Lower lobe of right lung (tissue), 2 donors: ENCODE data around the gene PAEP. TPM values are rescaled to one million over a fixed set of nuclear protein-coding genes. Genes with fewer than 3 reads are reported as not detected.

Experiments used
- ATAC-seq, 2 donors: fragments of 200-7000 bp; cut with Tn5 transposase; one replicate each; pipeline ENCODE4 v1.9.1; 2020 to 2022; ENCODE audit warnings: mild to moderate bottlenecking in 2 of 2, moderate library complexity in 2 of 2
- DNase-seq: peaks from one replicate; pipeline ENCODE4 v3.0.0-alpha.2; 2020
- H3K27ac ChIP-seq: fragments of 200-600 bp; one replicate; pipeline ENCODE4 v1.8.0; 2022
- H3K27me3 ChIP-seq: fragments of 200-600 bp; one replicate; pipeline ENCODE4 v1.8.0; 2022; ENCODE audit warnings: low read depth
- H3K36me3 ChIP-seq: fragments of 200-600 bp; one replicate; pipeline ENCODE4 v1.8.0; 2022; ENCODE audit warnings: mild to moderate bottlenecking
- H3K4me1 ChIP-seq: fragments of 200-600 bp; one replicate; pipeline ENCODE4 v1.8.0; 2022
- H3K4me3 ChIP-seq: fragments of 200-600 bp; one replicate; pipeline ENCODE4 v1.8.0; 2022; ENCODE audit warnings: mild to moderate bottlenecking
- H3K9me3 ChIP-seq: fragments of 200-600 bp; one replicate; pipeline ENCODE4 v1.8.0; 2022
- intact Hi-C: fragments of 100-400 bp; cut with DNase I; formaldehyde crosslinking; loops from one replicate; pipeline ENCODE4 v1.11.0; 2022
- total RNA-seq: library from RNA; stranded (reverse); fragmentation: NEBNext Ultra II Directional; extraction: Animal tissue kit (Norgen Biotek cat#: 25700); gene quantifications from one replicate; pipeline ENCODE4 v1.2.1, GENCODE V29; 2021
- TF ChIP-seq, protein P1 (sequence below): fragments of 200-600 bp; IDR thresholded peaks from one replicate; pipeline ENCODE4 v1.8.0; 2022; ENCODE audit warnings: antibody characterized with exemption, mild to moderate bottlenecking
- donor health status: DM: no; HTN: yes; CAD: no; lungs with severe emphysema.

Gene PAEP
- total RNA-seq, 1 donor from 2014 or later, result not detected

DNA sequence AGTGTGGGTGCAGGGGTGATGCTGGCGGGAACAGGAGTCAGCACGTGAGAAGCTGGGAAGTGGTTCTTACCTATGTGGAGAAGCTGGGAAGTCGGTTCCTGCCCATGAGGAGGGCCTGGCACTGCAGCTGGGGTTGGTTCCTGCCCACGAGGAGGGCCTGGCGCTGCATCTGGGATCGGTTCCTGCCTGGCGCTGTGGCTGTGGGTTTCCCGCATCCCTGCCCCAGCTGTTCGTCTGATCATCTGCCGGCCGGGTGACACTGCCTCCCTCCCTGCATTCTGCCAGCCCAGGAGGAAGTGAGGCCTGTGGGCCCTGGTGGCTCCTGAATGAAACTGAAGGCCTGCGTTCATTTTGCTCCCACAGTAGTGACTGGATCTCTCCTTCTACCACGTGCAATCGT, 10.5 kb upstream of the PAEP start:
- TF ChIP-seq, protein P1, sequence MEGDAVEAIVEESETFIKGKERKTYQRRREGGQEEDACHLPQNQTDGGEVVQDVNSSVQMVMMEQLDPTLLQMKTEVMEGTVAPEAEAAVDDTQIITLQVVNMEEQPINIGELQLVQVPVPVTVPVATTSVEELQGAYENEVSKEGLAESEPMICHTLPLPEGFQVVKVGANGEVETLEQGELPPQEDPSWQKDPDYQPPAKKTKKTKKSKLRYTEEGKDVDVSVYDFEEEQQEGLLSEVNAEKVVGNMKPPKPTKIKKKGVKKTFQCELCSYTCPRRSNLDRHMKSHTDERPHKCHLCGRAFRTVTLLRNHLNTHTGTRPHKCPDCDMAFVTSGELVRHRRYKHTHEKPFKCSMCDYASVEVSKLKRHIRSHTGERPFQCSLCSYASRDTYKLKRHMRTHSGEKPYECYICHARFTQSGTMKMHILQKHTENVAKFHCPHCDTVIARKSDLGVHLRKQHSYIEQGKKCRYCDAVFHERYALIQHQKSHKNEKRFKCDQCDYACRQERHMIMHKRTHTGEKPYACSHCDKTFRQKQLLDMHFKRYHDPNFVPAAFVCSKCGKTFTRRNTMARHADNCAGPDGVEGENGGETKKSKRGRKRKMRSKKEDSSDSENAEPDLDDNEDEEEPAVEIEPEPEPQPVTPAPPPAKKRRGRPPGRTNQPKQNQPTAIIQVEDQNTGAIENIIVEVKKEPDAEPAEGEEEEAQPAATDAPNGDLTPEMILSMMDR, result no peak
- DNase-seq (no peak), ATAC-seq (no peak)
- H3K27me3 ChIP-seq, result no peaks in the 10 kb centered on the region
- H3K4me1 ChIP-seq, result no peaks in the 10 kb centered on the region
- no peak overlapping the region for H3K4me3 ChIP-seq
- intact Hi-C loops, result no loop called here
- no peaks in the 10 kb centered on the region for H3K36me3 ChIP-seq
- no peak overlapping the region for H3K27ac ChIP-seq
- H3K9me3 ChIP-seq, result no peaks in the 10 kb centered on the region

- Histone ChIP-seq H3K27ac (no peak overlapping the region), H3K9me3 (no peaks in the 10 kb centered on the region), H3K4me3 (no peak overlapping the region), H3K36me3 (no peaks in the 10 kb centered on the region), H3K4me1 (no peaks in the 10 kb centered on the region), H3K27me3 (no peaks in the 10 kb centered on the region)
- TF ChIP-seq, protein P1, result no peak
- DNase-seq (no peak), ATAC-seq (no peak)
- intact Hi-C loops, result no loop called here
Observed at GRCh38 chr9:135551456-135551855, 10.1 kb upstream of the PAEP start.

DNA sequence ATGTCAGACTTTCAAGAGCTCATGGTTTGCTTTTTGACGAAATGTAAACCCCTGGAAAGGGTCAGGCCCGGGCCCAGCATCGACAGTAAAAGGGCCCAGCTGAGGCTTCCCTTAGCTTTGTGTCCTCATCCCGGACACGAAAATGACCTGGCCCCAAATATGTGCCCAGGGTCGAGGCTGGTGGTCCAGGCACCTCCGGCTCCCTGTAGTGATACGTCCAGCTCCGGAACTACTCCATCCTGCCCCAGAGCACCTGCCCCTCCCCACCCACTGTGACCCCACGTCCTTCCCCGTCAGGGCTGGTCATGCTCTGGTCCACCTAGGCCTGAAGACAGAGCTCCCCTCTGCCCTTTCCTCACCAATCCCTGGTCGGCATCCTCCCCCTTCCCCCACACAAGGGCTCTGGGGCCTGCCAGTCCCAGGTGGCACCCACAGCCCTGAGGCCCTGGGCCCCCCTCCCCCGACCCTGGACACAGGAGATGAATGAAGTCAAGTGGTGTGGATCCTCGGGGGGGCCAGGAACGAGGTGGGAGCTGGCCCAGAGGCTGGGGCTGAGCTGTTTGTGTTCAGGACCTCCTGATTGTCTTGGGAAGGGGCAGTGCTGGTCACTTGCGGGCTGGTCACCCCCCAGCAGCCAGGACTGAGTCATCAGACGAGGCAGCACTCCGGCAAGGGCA, 9.4 kb upstream of the PAEP start:
- TF ChIP-seq, protein P1, result no peak
- no peak overlapping the region for H3K27ac ChIP-seq
- H3K4me1 ChIP-seq, result no peaks in the 10 kb centered on the region
- no peaks in the 10 kb centered on the region for H3K27me3 ChIP-seq
- no peaks in the 10 kb centered on the region for H3K9me3 ChIP-seq
- ATAC-seq (no peak), DNase-seq (no peak)
- H3K36me3 ChIP-seq, result no peaks in the 10 kb centered on the region
- no peak overlapping the region for H3K4me3 ChIP-seq
- intact Hi-C loops, result no loop called here

- no peak for ATAC-seq
- no peak for DNase-seq
- H3K4me3 ChIP-seq, result no peak overlapping the region
- intact Hi-C loops, result no loop called here
- H3K27me3 ChIP-seq, result no peaks in the 10 kb centered on the region
- no peak overlapping the region for H3K27ac ChIP-seq
- TF ChIP-seq, protein P1, result no peak
- H3K36me3 ChIP-seq, result no peaks in the 10 kb centered on the region
- no peaks in the 10 kb centered on the region for H3K9me3 ChIP-seq
- H3K4me1 ChIP-seq, result no peaks in the 10 kb centered on the region
Observed at GRCh38 chr9:135552698-135553171, 8.8 kb upstream of the PAEP start.

- intact Hi-C loops, result no loop called here
- Histone ChIP-seq H3K27me3 (no peaks in the 10 kb centered on the region), H3K4me1 (no peaks in the 10 kb centered on the region), H3K9me3 (no peaks in the 10 kb centered on the region), H3K4me3 (no peak overlapping the region), H3K27ac (no peak overlapping the region), H3K36me3 (no peaks in the 10 kb centered on the region)
- DNase-seq (no peak), ATAC-seq (peak in 1 of 2 donors; percentile 59)
- TF ChIP-seq, protein P1, result no peak
Observed at GRCh38 chr9:135554718-135555117, 6.8 kb upstream of the PAEP start.
